K562 (cell line): ENCODE results near the gene GARRE1.

ENCODE experiments used
- CTCF ChIP-seq, 3 experiments: IDR thresholded peaks in 2 of 3; conservative IDR thresholded peaks in 1 of 3; 2 replicates each; pipeline ENCODE4 v1.5.1; 2011 to 2012; ENCODE audit warnings: low read length in 3 of 3, mild to moderate bottlenecking in 3 of 3, control low read depth in 2 of 3, improper control_type of control experiment in 1 of 3, inconsistent platforms in 1 of 3, low read depth in 1 of 3, mixed read lengths in 1 of 3, moderate library complexity in 1 of 3; ENCODE audit not compliant: insufficient read depth in 2 of 3
- DACH1 ChIP-seq: fragments of 450-650 bp; IDR thresholded peaks from 2 replicates; pipeline ENCODE4 v1.6.1; 2018; ENCODE audit not compliant: partially characterized antibody
- POLR2AphosphoS2 ChIP-seq: IDR thresholded peaks from 2 replicates; pipeline ENCODE4 v1.6.1; 2012; ENCODE audit warnings: low read length, improper control_type of control experiment
- ZNF586 ChIP-seq: fragments of 450-650 bp; formaldehyde crosslinking; conservative IDR thresholded peaks from 2 replicates; pipeline ENCODE4 v1.4.0; 2020; ENCODE audit warnings: mild to moderate bottlenecking, moderate library complexity

GRCh38 chr19:34263745-34264237, 9.4 kb downstream of the GARRE1 start:
- TF ChIP-seq CTCF (IDR thresholded peaks at IDR 0.05 in 2 of 3, conservative IDR thresholded peaks at IDR 0.05 in 1 of 3; ENCODE audit: insufficient read depth in 2 of 3, low read depth in 1 of 3, low read length in 3 of 3) (no peak), POLR2AphosphoS2 (no peak), ZNF586 (no peak), DACH1 (no peak)
